EH (cell line): ENCODE results near the gene NET1.

Experiments used
- DNase-seq: peaks from one replicate; pipeline ENCODE4 v3.0.0-alpha.2; 2015; ENCODE audit warnings: low read depth

The NET1 gene

GRCh38 chr10:5443429-5443828 lies 31.1 kb downstream of the NET1 start:
- DNase-seq: no peak

- DNase-seq: no peak
These were observed 32.6 kb downstream of the NET1 start for GRCh38 chr10:5445006-5445405.

GRCh38 chr10:5446390-5446926 lies 34.1 kb downstream of the NET1 start:
- peak; percentile 91 for DNase-seq

- peak; percentile 56 for DNase-seq
These were observed 34.7 kb downstream of the NET1 start for GRCh38 chr10:5447056-5447455.

- DNase-seq: peak; percentile 46
These were observed 35.3 kb downstream of the NET1 start for GRCh38 chr10:5447611-5448071.

- DNase-seq: no peak
These were observed 36.1 kb downstream of the NET1 start for GRCh38 chr10:5448333-5449001.

GRCh38 chr10:5449227-5449626 lies 36.9 kb downstream of the NET1 start:
- DNase-seq: no peak

GRCh38 chr10:5449823-5450222 lies 37.5 kb downstream of the NET1 start:
- DNase-seq: peak; percentile 88

GRCh38 chr10:5450605-5451384 lies 38.4 kb downstream of the NET1 start:
- DNase-seq: peak; percentile 47

- DNase-seq: no peak
These were observed 41.6 kb downstream of the NET1 start for GRCh38 chr10:5453749-5454489.

- no peak for DNase-seq
These were observed 44.2 kb downstream of the NET1 start for GRCh38 chr10:5456563-5456962.

GRCh38 chr10:5457741-5458140 lies 45.4 kb downstream of the NET1 start:
- DNase-seq: no peak

GRCh38 chr10:5458425-5458824 lies 46.1 kb downstream of the NET1 start:
- no peak for DNase-seq

- no peak for DNase-seq
These were observed 46.8 kb downstream of the NET1 start for GRCh38 chr10:5458949-5459747.

GRCh38 chr10:5460468-5461202 lies 48.3 kb downstream of the NET1 start:
- DNase-seq: no peak

GRCh38 chr10:5461203-5461588 lies 48.8 kb downstream of the NET1 start:
- peak; percentile 32 for DNase-seq

- peak; percentile 84 for DNase-seq
These were observed 49.8 kb downstream of the NET1 start for GRCh38 chr10:5461914-5462840.

GRCh38 chr10:5462841-5463293 lies 50.5 kb downstream of the NET1 start:
- no peak for DNase-seq

- peak; percentile 27 for DNase-seq
These were observed 52.2 kb downstream of the NET1 start for GRCh38 chr10:5464546-5464945.

GRCh38 chr10:5465976-5466450 lies 53.7 kb downstream of the NET1 start:
- DNase-seq: no peak
